ENCODE data around the gene UBE2E2.
A peak's percentile ranks its signal among the peaks of the same experiment; 100 is the strongest.

UBE2E2 gene

DNA sequence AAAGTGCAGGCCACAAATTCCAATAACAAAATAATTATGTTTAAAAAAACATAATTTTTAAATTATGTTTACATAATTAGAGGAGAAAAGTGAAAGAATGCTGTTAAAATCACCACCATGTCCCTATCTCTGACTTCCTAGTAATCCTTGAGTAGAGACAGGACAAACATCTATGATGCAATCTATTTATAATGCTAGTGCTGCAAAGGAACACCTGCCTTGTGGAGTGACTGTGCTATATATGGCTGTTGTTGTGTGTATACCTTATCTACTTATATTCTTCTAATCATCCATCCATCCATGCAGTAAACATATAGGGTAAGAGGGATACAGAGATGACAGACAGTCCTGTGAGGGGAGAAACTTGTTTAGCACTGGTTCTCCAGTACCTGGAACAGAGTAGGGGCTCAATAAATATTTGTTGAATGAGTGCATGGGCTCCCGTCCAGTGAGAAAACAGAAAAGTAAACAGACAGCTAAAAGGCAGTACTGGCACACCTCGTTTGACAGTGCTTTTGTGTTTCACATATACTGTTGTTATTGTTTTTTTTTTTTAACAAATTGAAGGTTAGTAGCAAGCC is 373.3 kb downstream of the UBE2E2 start:
- peaks cover 7% of the 10 kb centered on the region for H3K4me1 ChIP-seq
- in situ Hi-C loops (cut with MboI; ENCODE audit: low sequenced_read_pairs), result no loop called here
- H3K9me3 ChIP-seq, result no peaks in the 10 kb centered on the region
- no peak for DNase-seq (ENCODE audit: low spot score in 2 of 2)
- H3K4me3 ChIP-seq, result no peak overlapping the region
- no peaks in the 10 kb centered on the region for H3K27me3 ChIP-seq (ENCODE audit: low read depth)
- H3K36me3 ChIP-seq (replicated peaks), result no peaks in the 10 kb centered on the region

DNA sequence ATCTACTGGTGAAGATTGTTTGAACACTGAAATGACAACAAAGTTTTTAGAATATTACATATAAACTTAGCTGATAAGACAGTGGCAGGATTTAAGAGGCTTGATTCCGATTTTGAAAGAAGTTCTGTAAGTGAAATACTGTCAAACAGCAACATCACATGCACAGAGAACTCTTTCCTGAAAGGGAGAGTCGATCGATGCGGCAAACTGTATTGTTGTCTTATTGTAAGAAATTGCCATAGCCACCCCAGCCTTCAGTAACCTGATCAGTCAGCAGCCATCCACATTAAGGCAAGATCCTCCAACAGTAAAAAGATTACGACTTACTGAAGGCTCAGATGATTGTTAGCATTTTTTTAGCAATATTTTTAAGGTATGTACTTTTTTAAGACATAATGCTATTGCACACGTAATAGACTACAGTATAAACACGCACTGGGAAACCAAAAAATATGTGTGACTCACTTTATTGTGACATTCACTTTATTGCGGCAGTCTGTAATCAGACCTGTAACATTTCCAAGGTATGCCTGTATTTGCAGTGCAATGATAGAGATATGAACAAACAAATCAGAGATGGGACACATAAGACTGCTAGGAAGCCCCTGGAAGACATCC is 377.1 kb downstream of the UBE2E2 start:
- Histone ChIP-seq H3K27me3 (ENCODE audit: low read depth) (no peaks in the 10 kb centered on the region), H3K9me3 (no peaks in the 10 kb centered on the region), H3K4me1 (no peaks in the 10 kb centered on the region), H3K36me3 (replicated peaks) (no peaks in the 10 kb centered on the region), H3K4me3 (no peak overlapping the region)
- no peak for DNase-seq (ENCODE audit: low spot score in 2 of 2)
- in situ Hi-C loops (cut with MboI; ENCODE audit: low sequenced_read_pairs), result no loop called here

GRCh38 chr3:23583980-23584740 is 381.0 kb downstream of the UBE2E2 start:
- in situ Hi-C loops (cut with MboI; ENCODE audit: low sequenced_read_pairs), result no loop called here
- DNase-seq (ENCODE audit: low spot score in 2 of 2), result no peak
- no peaks in the 10 kb centered on the region for H3K4me1 ChIP-seq
- no peaks in the 10 kb centered on the region for H3K27me3 ChIP-seq (ENCODE audit: low read depth)
- H3K36me3 ChIP-seq (replicated peaks), result no peaks in the 10 kb centered on the region
- no peaks in the 10 kb centered on the region for H3K9me3 ChIP-seq
- no peak overlapping the region for H3K4me3 ChIP-seq

DNA sequence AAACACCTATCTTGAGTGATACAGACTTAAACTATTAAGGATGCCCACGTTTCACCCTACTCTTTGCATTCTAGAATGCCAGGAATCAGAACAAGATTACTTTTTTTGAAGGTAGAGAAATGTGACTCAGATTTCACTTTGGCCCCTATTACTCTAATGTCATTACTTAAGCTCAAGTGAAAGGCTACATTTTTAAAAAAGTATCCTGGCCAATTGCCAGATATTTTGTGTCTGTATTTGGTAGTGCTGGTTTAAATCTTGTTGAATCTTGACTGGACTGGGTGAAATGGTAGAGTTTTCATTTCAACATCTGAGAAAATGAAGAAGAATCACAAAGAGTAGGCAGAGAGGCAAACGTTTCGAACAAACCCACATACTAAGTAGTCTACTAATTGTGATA is 384.4 kb downstream of the UBE2E2 start:
- Histone ChIP-seq H3K36me3 (replicated peaks) (no peaks in the 10 kb centered on the region), H3K9me3 (no peaks in the 10 kb centered on the region), H3K27me3 (ENCODE audit: low read depth) (no peaks in the 10 kb centered on the region), H3K4me3 (no peak overlapping the region), H3K4me1 (peaks cover 12% of the 10 kb centered on the region)
- DNase-seq (ENCODE audit: low spot score in 2 of 2), result no peak
- in situ Hi-C loops (cut with MboI; ENCODE audit: low sequenced_read_pairs), result no loop called here

DNA sequence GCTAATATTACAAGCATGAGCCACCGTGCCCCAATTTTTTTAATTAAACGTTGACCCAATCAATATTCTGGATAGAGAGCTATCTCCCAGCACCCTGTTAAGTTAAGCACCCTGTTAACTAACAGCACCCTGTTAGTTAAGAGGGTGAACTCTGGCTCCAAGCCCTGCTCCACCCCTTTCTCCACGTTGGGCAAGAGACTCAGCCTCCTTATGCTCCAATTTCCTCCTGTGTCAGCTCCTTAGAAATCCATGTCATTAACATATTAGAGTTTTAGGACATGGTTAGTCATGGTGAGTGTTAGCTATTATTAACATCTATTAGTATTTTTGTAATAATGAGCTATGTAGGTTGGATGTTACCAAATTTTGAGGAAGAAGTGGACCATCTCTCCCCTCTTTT is 385.4 kb downstream of the UBE2E2 start:
- Histone ChIP-seq H3K9me3 (no peaks in the 10 kb centered on the region), H3K4me3 (no peak overlapping the region), H3K27me3 (ENCODE audit: low read depth) (no peaks in the 10 kb centered on the region), H3K4me1 (peaks cover 12% of the 10 kb centered on the region), H3K36me3 (replicated peaks) (no peaks in the 10 kb centered on the region)
- in situ Hi-C loops (cut with MboI; ENCODE audit: low sequenced_read_pairs), result no loop called here
- no peak for DNase-seq (ENCODE audit: low spot score in 2 of 2)

DNA sequence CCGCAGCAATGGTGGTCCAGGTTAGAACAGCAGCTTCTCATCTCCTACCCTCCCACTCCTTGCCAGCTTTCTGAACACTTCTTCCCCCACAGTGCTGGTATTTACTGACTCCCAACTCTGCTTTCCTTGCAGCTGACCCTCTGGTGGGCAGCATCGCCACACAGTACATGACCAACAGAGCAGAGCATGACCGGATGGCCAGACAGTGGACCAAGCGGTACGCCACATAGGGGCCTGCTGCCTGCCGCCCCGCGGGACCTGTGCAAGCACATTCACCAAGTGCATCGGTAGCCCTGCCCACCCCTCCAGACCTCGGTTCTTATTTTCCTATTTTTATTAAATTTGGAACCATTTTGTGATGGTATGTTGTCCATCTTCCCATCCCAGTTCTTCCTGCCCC is 386.5 kb downstream of the UBE2E2 start:
- in situ Hi-C loops (cut with MboI; ENCODE audit: low sequenced_read_pairs), result no loop called here
- H3K9me3 ChIP-seq, result no peaks in the 10 kb centered on the region

DNA sequence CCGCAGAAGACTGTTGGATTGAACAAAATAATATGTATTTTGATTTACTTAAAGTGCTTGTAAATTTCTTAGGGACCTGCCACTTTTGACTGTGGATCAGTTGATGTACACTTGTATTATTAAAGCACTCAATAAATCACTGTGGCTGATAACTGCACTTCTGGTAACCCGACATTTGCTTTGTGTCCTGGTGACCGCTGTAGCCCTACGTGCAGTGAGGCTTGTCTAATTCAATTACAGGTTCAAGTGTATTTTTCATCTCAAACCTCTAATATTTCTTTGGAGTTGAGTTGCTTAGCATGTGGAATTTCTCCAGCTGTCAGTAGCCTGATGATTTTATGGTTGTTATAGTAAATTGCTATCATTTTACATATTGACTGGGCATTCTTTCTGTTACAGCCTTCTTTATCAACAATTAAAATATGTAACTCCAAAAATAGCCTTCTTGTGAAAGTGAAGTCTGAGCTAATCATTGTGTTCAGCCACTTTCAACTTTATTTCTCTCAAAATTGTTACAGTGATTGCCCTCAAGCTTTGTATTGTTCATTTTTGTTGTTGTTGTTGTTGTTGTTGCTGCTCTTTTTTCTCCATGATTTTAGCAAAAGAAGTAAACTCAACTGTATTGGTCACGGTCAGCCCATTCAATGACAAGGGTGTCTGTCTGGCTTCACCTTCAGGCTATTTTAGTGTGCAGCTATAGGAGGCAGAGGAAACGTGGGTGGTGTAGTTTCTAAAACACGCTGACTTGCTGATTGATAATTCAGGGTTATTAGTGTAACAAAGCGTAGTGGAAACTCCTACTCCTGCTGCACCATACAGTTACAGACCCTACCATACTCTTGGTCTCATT is 387.5 kb downstream of the UBE2E2 start:
- H3K36me3 ChIP-seq (replicated peaks), result no peaks in the 10 kb centered on the region
- no peak overlapping the region for H3K4me3 ChIP-seq
- no peaks in the 10 kb centered on the region for H3K9me3 ChIP-seq
- DNase-seq (ENCODE audit: low spot score in 2 of 2), result peak in 1 of 2 experiments; percentile 42
- in situ Hi-C loops (cut with MboI; ENCODE audit: low sequenced_read_pairs), result no loop called here
- peaks cover 12% of the 10 kb centered on the region for H3K4me1 ChIP-seq
- no peaks in the 10 kb centered on the region for H3K27me3 ChIP-seq (ENCODE audit: low read depth)

More for the DNA sequence above, 386.5 kb downstream of the UBE2E2 start:
- no peaks in the 10 kb centered on the region for H3K27me3 ChIP-seq (ENCODE audit: low read depth)
- no peak for DNase-seq (ENCODE audit: low spot score in 2 of 2)
- H3K4me3 ChIP-seq, result no peak overlapping the region
- peaks cover 12% of the 10 kb centered on the region for H3K4me1 ChIP-seq
- no peaks in the 10 kb centered on the region for H3K36me3 ChIP-seq (replicated peaks)

- Histone ChIP-seq H3K9me3 (no peaks in the 10 kb centered on the region), H3K4me1 (peaks cover 12% of the 10 kb centered on the region), H3K36me3 (replicated peaks) (no peaks in the 10 kb centered on the region), H3K27me3 (ENCODE audit: low read depth) (no peaks in the 10 kb centered on the region), H3K4me3 (no peak overlapping the region)
- in situ Hi-C loops (cut with MboI; ENCODE audit: low sequenced_read_pairs), result no loop called here
- no peak for DNase-seq (ENCODE audit: low spot score in 2 of 2)
Measured at GRCh38 chr3:23591374-23591773, 388.2 kb downstream of the UBE2E2 start.

GRCh38 chr3:23592961-23593931 is 390.1 kb downstream of the UBE2E2 start:
- Histone ChIP-seq H3K4me1 (peaks cover 12% of the 10 kb centered on the region), H3K9me3 (no peaks in the 10 kb centered on the region), H3K36me3 (replicated peaks) (no peaks in the 10 kb centered on the region), H3K4me3 (no peak overlapping the region), H3K27me3 (ENCODE audit: low read depth) (no peaks in the 10 kb centered on the region)
- no peak for DNase-seq (ENCODE audit: low spot score in 2 of 2)
- in situ Hi-C loops (cut with MboI; ENCODE audit: low sequenced_read_pairs), result no loop called here

DNA sequence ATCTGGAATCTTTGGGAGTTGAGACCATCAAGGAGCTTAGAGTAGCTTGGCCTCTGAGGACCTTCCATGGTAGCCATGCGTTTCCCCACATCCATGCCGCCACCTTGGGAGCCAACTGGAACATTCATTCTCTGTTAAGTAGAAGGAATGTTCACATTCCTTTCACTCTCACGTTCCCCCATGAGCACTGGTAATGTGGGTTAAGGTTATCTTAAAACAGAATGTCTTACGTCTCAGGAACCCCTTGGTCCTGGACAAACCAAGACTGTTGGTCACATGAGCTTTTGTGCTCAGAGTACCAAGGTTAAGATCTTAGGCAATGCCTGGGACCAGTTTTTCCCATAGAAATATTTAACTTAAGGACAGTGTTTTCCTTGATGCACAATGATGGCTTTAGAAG is 390.9 kb downstream of the UBE2E2 start:
- in situ Hi-C loops (cut with MboI; ENCODE audit: low sequenced_read_pairs), result no loop called here
- no peaks in the 10 kb centered on the region for H3K9me3 ChIP-seq

DNA sequence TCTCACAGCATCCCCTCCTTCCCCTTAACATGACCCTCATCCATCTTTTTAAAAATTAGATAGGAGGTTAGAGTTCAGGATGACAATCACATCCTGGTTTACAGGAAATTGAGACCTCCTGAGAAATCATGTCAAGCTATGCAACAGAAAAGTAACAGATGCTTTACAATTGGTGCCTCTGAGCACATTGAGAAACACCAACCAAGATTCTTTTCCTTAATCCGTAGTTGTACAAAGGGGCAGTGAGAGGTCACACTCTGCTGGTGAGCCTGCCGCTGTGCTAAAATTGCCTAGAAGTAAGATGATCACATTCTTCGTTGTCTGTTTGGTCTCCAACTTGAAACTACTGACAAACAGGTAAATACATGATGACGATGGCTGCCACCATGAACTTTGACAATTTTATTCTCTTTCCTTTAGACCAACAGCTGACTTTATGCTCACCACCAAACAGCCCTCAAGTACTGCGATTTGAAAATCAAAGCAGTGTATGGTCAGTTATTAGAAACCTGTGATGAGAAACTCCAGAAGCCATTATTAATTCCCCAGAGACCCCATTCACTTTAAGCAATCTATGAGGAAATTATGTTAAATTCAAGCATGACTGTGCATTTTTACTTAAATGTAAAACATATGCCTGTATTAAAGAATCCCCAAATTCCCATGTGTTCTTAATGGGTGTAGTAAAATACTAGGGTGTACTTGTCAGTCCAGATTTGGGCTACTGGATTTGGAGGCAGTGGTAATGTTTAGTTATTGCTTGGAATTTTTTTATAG is 392.0 kb downstream of the UBE2E2 start:
- no peaks in the 10 kb centered on the region for H3K9me3 ChIP-seq
- H3K4me1 ChIP-seq, result peaks cover 12% of the 10 kb centered on the region
- no peaks in the 10 kb centered on the region for H3K27me3 ChIP-seq (ENCODE audit: low read depth)
- H3K4me3 ChIP-seq, result no peak overlapping the region
- in situ Hi-C loops (cut with MboI; ENCODE audit: low sequenced_read_pairs), result no loop called here
- H3K36me3 ChIP-seq (replicated peaks), result no peaks in the 10 kb centered on the region
- DNase-seq (ENCODE audit: low spot score in 2 of 2), result no peak

More for the DNA sequence above, 390.9 kb downstream of the UBE2E2 start:
- no peak for DNase-seq (ENCODE audit: low spot score in 2 of 2)
- Histone ChIP-seq H3K36me3 (replicated peaks) (no peaks in the 10 kb centered on the region), H3K4me3 (no peak overlapping the region), H3K4me1 (peaks cover 12% of the 10 kb centered on the region), H3K27me3 (ENCODE audit: low read depth) (no peaks in the 10 kb centered on the region)

- Histone ChIP-seq H3K36me3 (replicated peaks) (no peaks in the 10 kb centered on the region), H3K4me3 (no peak overlapping the region), H3K4me1 (peaks cover 5% of the 10 kb centered on the region), H3K27me3 (ENCODE audit: low read depth) (no peaks in the 10 kb centered on the region), H3K9me3 (no peaks in the 10 kb centered on the region)
- in situ Hi-C loops (cut with MboI; ENCODE audit: low sequenced_read_pairs), result no loop called here
- DNase-seq (ENCODE audit: low spot score in 2 of 2), result no peak
Measured at GRCh38 chr3:23595851-23596250, 392.7 kb downstream of the UBE2E2 start.

All from HAP-1 (cell line).